Lower lobe of right lung (tissue), 2 donors: ENCODE results near the gene RNF123. TPM values are rescaled to one million over a fixed set of nuclear protein-coding genes. Genes with fewer than 3 reads are reported as not detected.

Experiments used
- ATAC-seq, 2 donors: fragments of 200-7000 bp; cut with Tn5 transposase; one replicate each; pipeline ENCODE4 v1.9.1; 2020 to 2022; ENCODE audit warnings: mild to moderate bottlenecking in 2 of 2, moderate library complexity in 2 of 2
- DNase-seq: peaks from one replicate; pipeline ENCODE4 v3.0.0-alpha.2; 2020
- H3K27ac ChIP-seq: fragments of 200-600 bp; one replicate; pipeline ENCODE4 v1.8.0; 2022
- H3K27me3 ChIP-seq: fragments of 200-600 bp; one replicate; pipeline ENCODE4 v1.8.0; 2022; ENCODE audit warnings: low read depth
- H3K36me3 ChIP-seq: fragments of 200-600 bp; one replicate; pipeline ENCODE4 v1.8.0; 2022; ENCODE audit warnings: mild to moderate bottlenecking
- H3K4me1 ChIP-seq: fragments of 200-600 bp; one replicate; pipeline ENCODE4 v1.8.0; 2022
- H3K4me3 ChIP-seq: fragments of 200-600 bp; one replicate; pipeline ENCODE4 v1.8.0; 2022; ENCODE audit warnings: mild to moderate bottlenecking
- H3K9me3 ChIP-seq: fragments of 200-600 bp; one replicate; pipeline ENCODE4 v1.8.0; 2022
- CTCF ChIP-seq: fragments of 200-600 bp; IDR thresholded peaks from one replicate; pipeline ENCODE4 v1.8.0; 2022; ENCODE audit warnings: antibody characterized with exemption, mild to moderate bottlenecking
- intact Hi-C: fragments of 100-400 bp; cut with DNase I; formaldehyde crosslinking; loops from one replicate; pipeline ENCODE4 v1.11.0; 2022
- total RNA-seq: library from RNA; stranded (reverse); fragmentation: NEBNext Ultra II Directional; extraction: Animal tissue kit (Norgen Biotek cat#: 25700); gene quantifications from one replicate; pipeline ENCODE4 v1.2.1, GENCODE V29; 2021
- donor health status: DM: no; HTN: yes; CAD: no; lungs with severe emphysema.

Gene RNF123
- total RNA-seq, 1 donor from 2014 or later, result 42.9 TPM

DNA sequence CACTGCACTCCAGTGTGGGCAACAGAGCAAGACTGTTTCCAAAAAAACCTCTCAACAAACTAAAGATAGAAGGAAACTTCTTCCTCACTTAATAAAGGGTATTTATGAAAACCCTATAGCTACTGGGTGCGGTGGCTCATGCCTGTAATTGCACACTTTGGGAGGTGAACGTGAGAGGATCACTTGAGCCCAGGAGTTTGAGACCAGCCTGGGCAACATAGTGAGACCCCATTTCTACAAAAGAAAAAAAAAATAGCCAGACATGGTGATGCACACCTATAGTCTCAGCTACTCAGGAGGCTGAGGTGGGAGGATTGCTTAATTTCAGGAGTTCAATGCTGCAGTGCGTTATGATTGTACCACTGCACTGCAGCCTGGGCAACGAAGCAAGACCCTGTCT lies 74.6 kb downstream of the RNF123 start:
- Histone ChIP-seq H3K4me3 (no peak overlapping the region), H3K4me1 (no peaks in the 10 kb centered on the region), H3K9me3 (no peaks in the 10 kb centered on the region), H3K27ac (no peak overlapping the region), H3K36me3 (peaks cover 8% of the 10 kb centered on the region), H3K27me3 (no peaks in the 10 kb centered on the region)
- TF ChIP-seq CTCF, result no peak
- no peak for ATAC-seq
- no peak for DNase-seq
- intact Hi-C loops, result no loop called here

DNA sequence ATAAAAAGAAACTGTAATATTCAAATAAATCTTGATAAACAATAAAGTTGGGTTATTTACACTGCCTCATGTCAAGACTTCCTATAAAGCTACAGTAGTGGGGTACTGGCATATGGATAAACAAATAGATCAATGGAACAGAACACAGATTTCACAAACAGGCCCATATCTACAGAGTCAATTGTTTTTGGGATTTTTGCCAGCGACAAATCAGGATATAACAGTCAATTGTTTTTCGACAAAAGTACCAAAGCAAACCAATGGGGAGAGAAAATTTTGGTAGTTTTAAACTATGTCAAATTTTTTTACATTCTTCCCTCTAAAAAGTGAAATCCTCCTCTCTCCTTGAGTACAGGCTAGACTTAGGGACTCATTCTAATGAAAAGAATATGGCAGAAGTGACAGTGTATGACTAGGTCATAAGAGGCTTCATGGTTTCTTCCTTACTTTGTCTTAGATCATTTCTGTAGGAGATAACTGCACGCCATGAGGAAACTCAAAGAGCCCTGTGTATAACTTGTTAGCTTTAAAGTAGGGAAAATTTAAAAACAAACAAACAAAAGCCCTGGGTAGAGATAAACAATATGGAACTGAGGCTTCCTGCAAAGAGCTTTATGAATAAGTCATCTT lies 80.0 kb downstream of the RNF123 start:
- H3K27ac ChIP-seq, result no peak overlapping the region
- H3K4me3 ChIP-seq, result no peak overlapping the region
- TF ChIP-seq CTCF, result no peak
- H3K9me3 ChIP-seq, result no peaks in the 10 kb centered on the region
- ATAC-seq (no peak), DNase-seq (no peak)
- peaks cover 17% of the 10 kb centered on the region for H3K4me1 ChIP-seq
- no peaks in the 10 kb centered on the region for H3K27me3 ChIP-seq
- intact Hi-C loops, result no loop called here
- H3K36me3 ChIP-seq, result peaks cover 16% of the 10 kb centered on the region

- H3K36me3 ChIP-seq, result peaks cover 17% of the 10 kb centered on the region
- no peak overlapping the region for H3K27ac ChIP-seq
- intact Hi-C loops, result no loop called here
- ATAC-seq (no peak), DNase-seq (no peak)
- no peak for TF ChIP-seq CTCF
- H3K9me3 ChIP-seq, result no peaks in the 10 kb centered on the region
- H3K4me3 ChIP-seq, result no peak overlapping the region
- H3K27me3 ChIP-seq, result no peaks in the 10 kb centered on the region
- peaks cover 17% of the 10 kb centered on the region for H3K4me1 ChIP-seq
These were observed 80.6 kb downstream of the RNF123 start for GRCh38 chr3:49769926-49770325.

Other genes starting within 250 kb of the RNF123 start
- gene DAG1, start 219.3 kb upstream of the RNF123 start, total RNA-seq, result 71.5 TPM
- gene BSN, start 135.1 kb upstream of the RNF123 start, total RNA-seq, result 0.35 TPM
- gene APEH, start 15.2 kb upstream of the RNF123 start, total RNA-seq, result 83.4 TPM
- 17.5 TPM for gene MST1, start 83 bp upstream of the RNF123 start, total RNA-seq
- gene AMIGO3, start 30.1 kb downstream of the RNF123 start, total RNA-seq, result not detected
- gene GMPPB, start 34.4 kb downstream of the RNF123 start, total RNA-seq, result 27.3 TPM
- 37.5 TPM for gene IP6K1, start 97.0 kb downstream of the RNF123 start, total RNA-seq
- gene CDHR4, start 110.3 kb downstream of the RNF123 start, total RNA-seq, result 9.6 TPM
- gene INKA1, start 113.7 kb downstream of the RNF123 start, total RNA-seq, result 5.3 TPM
- gene UBA7, start 124.4 kb downstream of the RNF123 start, total RNA-seq, result 128 TPM
- 3.0 TPM for gene TRAIP, start 167.0 kb downstream of the RNF123 start, total RNA-seq
- not detected for gene CAMKV, start 180.3 kb downstream of the RNF123 start, total RNA-seq
- 27.3 TPM for gene MST1R, start 214.3 kb downstream of the RNF123 start, total RNA-seq
- 9.7 TPM for gene MON1A, start 240.3 kb downstream of the RNF123 start, total RNA-seq